Activated CD4-positive, alpha-beta memory T cell treated with anti-CD3 and anti-CD28 coated beads for 36 hours (primary cell): ENCODE data around the gene RBM25. TPM values are rescaled to one million over a fixed set of nuclear protein-coding genes. Genes with fewer than 3 reads are reported as not detected.

Experiments used
- CTCF ChIA-PET: fragments of 350-600 bp; sonication (Branson Sonifier 250); formaldehyde crosslinking; loops from one replicate; lab custom pipeline; 2021; ENCODE audit warnings: antibody characterized with exemption, inconsistent platforms; lab: Charles Lee
- POLR2A ChIA-PET: fragments of 350-600 bp; sonication (Branson Sonifier 250); formaldehyde crosslinking; loops from one replicate; lab custom pipeline; 2021; ENCODE audit warnings: antibody characterized with exemption; lab: Charles Lee
- DNase-seq: peaks from one replicate; pipeline ENCODE4 v3.0.0-alpha.2; 2020
- H3K27ac Mint-ChIP-seq: one replicate; pipeline ENCODE4 v1.8.0; 2021; ENCODE audit warnings: mixed read lengths
- H3K27me3 Mint-ChIP-seq: one replicate; pipeline ENCODE4 v1.8.0; 2021; ENCODE audit warnings: mixed read lengths
- H3K36me3 Mint-ChIP-seq: one replicate; pipeline ENCODE4 v1.8.0; 2021; ENCODE audit warnings: mixed read lengths
- H3K4me1 Mint-ChIP-seq: one replicate; pipeline ENCODE4 v1.8.0; 2021; ENCODE audit warnings: low read depth, mixed read lengths
- H3K4me3 Mint-ChIP-seq: one replicate; pipeline ENCODE4 v1.8.0; 2021; ENCODE audit warnings: mild to moderate bottlenecking, mixed read lengths
- H3K9me3 Mint-ChIP-seq: one replicate; pipeline ENCODE4 v1.8.0; 2021; ENCODE audit warnings: mixed read lengths
- intact Hi-C: fragments of 100-400 bp; cut with micrococcal nuclease; formaldehyde crosslinking; loops from one replicate; pipeline ENCODE4 v1.15.1; 2023
- total RNA-seq, 2 experiments: library from RNA; stranded (reverse); gene quantifications; one replicate each; pipeline ENCODE4 v1.2.3, GENCODE V29; 2021

RBM25 gene
- total RNA-seq, 2 experiments from 2014 or later = 89.6 to 97.9 TPM

DNA sequence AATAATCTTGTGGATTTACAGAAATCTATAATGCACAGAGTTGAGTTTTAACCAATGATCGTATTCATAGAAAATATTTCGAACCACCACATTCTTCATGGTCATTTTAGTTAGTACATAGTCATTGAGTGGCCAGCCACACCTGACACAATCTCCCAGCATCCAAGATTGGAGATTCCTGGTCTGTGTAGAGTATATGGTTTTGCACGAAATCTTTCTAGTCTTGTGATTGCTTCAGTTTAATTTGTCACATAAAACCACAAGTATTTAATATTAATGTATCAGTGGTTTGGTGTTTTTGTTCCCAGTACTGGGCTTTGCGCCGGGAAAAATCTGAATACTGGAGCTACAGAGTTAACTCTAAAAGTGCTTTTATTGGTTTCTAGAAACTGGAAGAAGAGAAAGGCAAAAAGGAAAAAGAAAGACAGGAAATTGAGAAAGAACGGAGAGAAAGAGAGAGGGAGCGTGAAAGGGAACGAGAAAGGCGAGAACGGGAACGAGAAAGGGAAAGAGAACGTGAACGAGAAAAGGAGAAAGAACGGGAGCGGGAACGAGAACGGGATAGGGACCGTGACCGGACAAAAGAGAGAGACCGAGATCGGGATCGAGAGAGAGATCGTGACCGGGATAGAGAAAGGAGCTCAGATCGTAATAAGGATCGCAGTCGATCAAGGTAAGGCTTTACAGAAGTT, 44.6 kb downstream of the RBM25 start:
- no peak overlapping the region for H3K27ac Mint-ChIP-seq
- POLR2A ChIA-PET = no interaction called here
- no peak overlapping the region for H3K4me3 Mint-ChIP-seq
- DNase-seq = no peak
- no peaks in the 10 kb centered on the region for H3K4me1 Mint-ChIP-seq
- H3K9me3 Mint-ChIP-seq = no peaks in the 10 kb centered on the region
- H3K36me3 Mint-ChIP-seq = peaks cover 47% of the 10 kb centered on the region
- CTCF ChIA-PET = no interaction called here
- no peaks in the 10 kb centered on the region for H3K27me3 Mint-ChIP-seq
- intact Hi-C loops = no loop called here

DNA sequence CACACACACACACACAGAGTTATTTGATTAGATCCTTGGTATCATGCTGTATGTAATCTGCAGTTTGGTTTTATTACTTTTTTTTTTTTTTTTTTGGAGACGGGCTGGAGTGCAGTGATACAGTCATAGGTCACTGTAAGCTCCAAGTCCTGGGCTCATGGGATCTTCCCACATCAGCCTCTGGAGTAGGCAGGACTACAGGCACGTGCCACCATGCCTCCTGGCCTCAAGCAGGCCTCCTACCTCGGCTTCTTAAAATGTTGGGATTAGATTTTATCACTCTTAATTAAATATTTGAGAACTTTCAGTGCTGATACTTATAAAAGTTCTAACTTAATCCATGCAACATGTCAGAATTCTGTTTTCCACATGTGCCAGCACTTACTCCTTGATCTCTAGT, 46.7 kb downstream of the RBM25 start:
- CTCF ChIA-PET = interaction anchor here (0.6 to 0.8 kb wide), 2 partner anchors 9 to 367 kb away, joined by 4 read pairs; no protein-coding TSS in a partner anchor
- intact Hi-C loops = no loop called here
- H3K27ac Mint-ChIP-seq = no peak overlapping the region
- H3K27me3 Mint-ChIP-seq = no peaks in the 10 kb centered on the region
- H3K9me3 Mint-ChIP-seq = no peaks in the 10 kb centered on the region
- H3K4me1 Mint-ChIP-seq = no peaks in the 10 kb centered on the region
- peaks cover 48% of the 10 kb centered on the region for H3K36me3 Mint-ChIP-seq
- DNase-seq = no peak
- POLR2A ChIA-PET = no interaction called here
- H3K4me3 Mint-ChIP-seq = no peak overlapping the region

DNA sequence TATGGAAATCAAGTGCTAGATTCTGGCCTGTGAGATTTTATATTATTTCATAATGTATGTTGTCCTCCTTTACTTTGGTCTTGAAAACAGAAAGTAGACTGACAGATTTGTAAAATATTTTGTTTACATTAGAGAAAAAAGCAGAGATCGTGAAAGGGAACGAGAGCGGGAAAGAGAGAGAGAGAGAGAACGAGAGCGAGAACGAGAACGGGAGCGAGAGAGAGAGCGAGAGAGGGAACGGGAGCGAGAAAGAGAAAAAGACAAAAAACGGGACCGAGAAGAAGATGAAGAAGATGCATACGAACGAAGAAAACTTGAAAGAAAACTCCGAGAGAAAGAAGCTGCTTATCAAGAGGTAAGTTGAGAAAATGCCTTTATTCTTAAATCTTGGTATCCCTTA, 47.4 kb downstream of the RBM25 start:
- no peak overlapping the region for H3K27ac Mint-ChIP-seq

DNA sequence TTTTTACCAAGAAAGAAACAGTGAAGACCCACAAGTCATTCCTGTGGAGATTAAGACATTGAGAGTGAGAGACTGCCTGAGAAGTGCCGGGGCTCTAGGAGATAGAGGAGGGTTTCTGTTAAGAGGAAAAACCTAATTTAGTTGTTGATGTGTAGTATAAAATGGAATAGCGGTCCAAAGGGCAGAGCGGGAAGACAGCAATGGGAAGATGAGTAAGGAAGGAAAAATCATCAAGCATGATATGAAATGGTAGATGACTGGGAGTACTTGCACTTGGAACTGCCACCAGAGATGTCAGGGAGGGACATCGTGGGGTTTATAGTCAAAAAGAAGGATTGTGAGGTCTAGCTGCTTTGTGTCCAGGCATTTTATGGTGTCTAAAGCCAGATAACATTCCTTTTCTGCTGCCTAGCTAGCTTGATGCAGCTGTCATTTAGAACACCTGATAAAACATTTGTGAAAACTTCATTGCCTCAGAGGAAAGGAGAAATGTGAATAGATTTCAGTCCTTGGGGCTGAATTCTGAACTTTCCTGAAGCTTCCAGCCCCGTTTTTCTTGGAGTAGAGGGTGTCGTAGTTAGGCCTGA, 57.8 kb downstream of the RBM25 start:
- intact Hi-C loops = no loop called here
- POLR2A ChIA-PET = no interaction called here
- CTCF ChIA-PET = no interaction called here
- H3K27ac Mint-ChIP-seq = peak overlapping the region; percentile 15
- H3K4me3 Mint-ChIP-seq = no peak overlapping the region
- H3K27me3 Mint-ChIP-seq = no peaks in the 10 kb centered on the region
- DNase-seq = no peak
- no peaks in the 10 kb centered on the region for H3K9me3 Mint-ChIP-seq
- H3K36me3 Mint-ChIP-seq = peaks cover 36% of the 10 kb centered on the region
- H3K4me1 Mint-ChIP-seq = peaks cover 9% of the 10 kb centered on the region

More for the DNA sequence above, 47.4 kb downstream of the RBM25 start:
- no peak overlapping the region for H3K4me3 Mint-ChIP-seq
- DNase-seq = no peak
- H3K4me1 Mint-ChIP-seq = no peaks in the 10 kb centered on the region
- no peaks in the 10 kb centered on the region for H3K27me3 Mint-ChIP-seq
- ChIA-PET CTCF (no interaction called here), POLR2A (no interaction called here)
- H3K9me3 Mint-ChIP-seq = no peaks in the 10 kb centered on the region
- intact Hi-C loops = no loop called here
- H3K36me3 Mint-ChIP-seq = peaks cover 45% of the 10 kb centered on the region

DNA sequence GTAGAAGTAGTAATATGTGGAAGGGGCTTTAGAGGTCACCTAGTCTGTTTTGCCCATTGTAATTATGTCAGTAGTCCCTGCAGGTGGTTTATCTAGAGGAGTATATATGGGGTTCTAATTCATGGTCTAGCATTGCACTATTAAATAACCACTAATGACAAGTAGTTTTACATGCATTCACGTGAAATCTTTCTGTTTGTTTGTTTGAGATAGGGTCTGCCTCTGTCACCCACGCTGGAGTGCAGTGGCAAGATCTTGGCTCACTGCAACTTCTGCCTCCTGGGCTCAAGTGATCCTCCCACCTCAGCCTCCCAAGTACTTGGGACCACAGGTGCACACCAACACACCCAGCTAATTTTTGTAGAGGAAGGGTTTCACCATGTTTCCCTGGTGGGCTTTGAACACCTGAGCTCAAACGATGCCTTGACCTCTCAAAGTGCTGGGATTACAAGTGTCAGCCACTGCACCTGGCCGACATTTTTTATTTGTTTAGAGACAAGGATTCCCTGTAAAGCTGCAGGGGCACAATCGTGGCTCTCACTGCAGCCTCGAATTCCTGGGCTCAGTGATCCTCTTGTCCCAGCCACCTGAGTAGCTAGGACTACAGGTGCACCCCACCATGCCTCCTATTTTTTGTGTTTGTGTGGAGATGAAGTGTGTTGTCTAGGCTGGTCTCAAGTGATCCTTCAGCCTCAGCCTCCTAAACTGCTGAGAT, 66.0 kb downstream of the RBM25 start:
- H3K4me1 Mint-ChIP-seq = no peaks in the 10 kb centered on the region
- H3K36me3 Mint-ChIP-seq = peaks cover 20% of the 10 kb centered on the region
- POLR2A ChIA-PET = no interaction called here
- peak overlapping the region; percentile 23 for H3K27ac Mint-ChIP-seq
- H3K4me3 Mint-ChIP-seq = no peak overlapping the region
- H3K27me3 Mint-ChIP-seq = no peaks in the 10 kb centered on the region
- DNase-seq = no peak
- intact Hi-C loops = loop anchor here (5.0 kb wide), 1 partner anchor 612 kb away; no protein-coding TSS in a partner anchor
- CTCF ChIA-PET = interaction anchor here (0.7 to 1.1 kb wide), 2 partner anchors 171 to 347 kb away, joined by 3 to 4 read pairs; no protein-coding TSS in a partner anchor
- no peaks in the 10 kb centered on the region for H3K9me3 Mint-ChIP-seq

DNA sequence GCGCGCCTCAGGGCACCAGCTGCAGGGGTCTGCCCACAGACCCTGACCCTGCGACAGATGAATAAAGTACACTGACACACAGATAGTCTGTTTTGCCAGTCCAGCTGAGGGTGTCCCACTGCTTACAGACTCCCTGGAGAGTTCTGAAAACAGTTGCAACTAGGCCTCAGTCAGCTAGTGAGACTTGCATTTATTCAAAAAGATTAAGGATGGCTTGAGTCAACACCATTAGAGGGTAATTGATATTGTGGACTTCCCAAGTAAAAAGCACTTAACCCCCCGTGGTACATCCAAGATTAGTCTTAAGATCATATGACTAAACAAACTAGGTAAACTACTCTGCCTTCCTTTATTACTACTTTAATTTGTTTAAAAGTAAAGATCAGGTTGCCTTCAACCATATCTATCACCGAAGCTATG, 66.8 kb downstream of the RBM25 start:
- no peak overlapping the region for H3K27ac Mint-ChIP-seq
- ChIA-PET CTCF (no interaction called here), POLR2A (interaction anchor here (1.1 kb wide), 1 partner anchor 67 kb away, joined by 3 read pairs; the partner anchor contains the start of gene RBM25)
- intact Hi-C loops = no loop called here
- H3K4me1 Mint-ChIP-seq = no peaks in the 10 kb centered on the region
- H3K4me3 Mint-ChIP-seq = no peak overlapping the region
- H3K36me3 Mint-ChIP-seq = peaks cover 14% of the 10 kb centered on the region
- no peak for DNase-seq
- H3K27me3 Mint-ChIP-seq = no peaks in the 10 kb centered on the region
- H3K9me3 Mint-ChIP-seq = no peaks in the 10 kb centered on the region

DNA sequence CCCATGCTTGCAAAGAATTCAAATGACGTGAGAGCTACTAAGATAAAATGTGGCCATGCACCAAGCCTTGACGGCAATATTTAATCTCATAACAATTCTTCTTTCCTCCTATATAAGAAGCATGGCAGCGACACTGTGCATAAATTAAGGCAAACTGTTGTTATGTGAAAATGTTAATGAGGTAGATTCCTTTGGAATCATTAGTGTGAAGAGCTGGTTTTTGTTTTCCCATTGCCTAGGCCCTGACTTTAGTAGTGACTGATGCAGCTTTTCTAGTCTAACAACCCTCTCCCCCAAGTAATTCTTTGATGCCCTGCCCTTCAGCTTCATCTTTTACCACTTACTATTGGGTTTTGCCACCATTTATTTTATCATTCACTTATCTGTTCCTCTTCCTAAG, 67.4 kb downstream of the RBM25 start:
- no peak overlapping the region for H3K27ac Mint-ChIP-seq
- intact Hi-C loops = no loop called here
- no peak overlapping the region for H3K4me3 Mint-ChIP-seq
- no peaks in the 10 kb centered on the region for H3K27me3 Mint-ChIP-seq
- ChIA-PET CTCF (no interaction called here), POLR2A (interaction anchor here (1.1 kb wide), 1 partner anchor 67 kb away, joined by 3 read pairs; the partner anchor contains the start of gene RBM25)
- H3K9me3 Mint-ChIP-seq = no peaks in the 10 kb centered on the region
- peaks cover 12% of the 10 kb centered on the region for H3K36me3 Mint-ChIP-seq
- H3K4me1 Mint-ChIP-seq = no peaks in the 10 kb centered on the region
- no peak for DNase-seq

DNA sequence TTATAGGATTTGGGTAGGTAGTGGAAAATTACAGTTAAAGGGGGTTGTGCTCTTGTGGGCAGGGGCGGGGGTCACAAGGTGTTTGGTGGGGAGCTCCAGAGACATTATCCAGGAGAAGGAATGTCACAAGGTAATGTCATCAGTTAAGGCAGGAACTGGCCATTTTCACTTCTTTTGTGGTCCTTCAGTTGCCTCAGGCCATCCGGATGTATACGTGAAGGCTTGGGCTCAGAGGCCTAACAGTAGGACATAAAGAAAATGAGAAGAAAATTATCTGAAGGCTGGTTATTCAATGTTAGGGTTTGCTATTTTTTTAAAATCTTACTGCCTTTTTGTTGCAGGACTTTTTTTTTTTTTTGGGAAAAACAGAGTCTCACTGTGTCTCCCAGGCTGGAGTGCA, 75.5 kb downstream of the RBM25 start:
- Mint-ChIP-seq H3K4me1 (peaks cover 14% of the 10 kb centered on the region), H3K27ac (no peak overlapping the region), H3K36me3 (peaks cover 5% of the 10 kb centered on the region), H3K4me3 (no peak overlapping the region), H3K9me3 (peaks cover 10% of the 10 kb centered on the region), H3K27me3 (no peaks in the 10 kb centered on the region)
- CTCF ChIA-PET = no interaction called here
- no peak for DNase-seq
- POLR2A ChIA-PET = no interaction called here
- intact Hi-C loops = no loop called here

DNA sequence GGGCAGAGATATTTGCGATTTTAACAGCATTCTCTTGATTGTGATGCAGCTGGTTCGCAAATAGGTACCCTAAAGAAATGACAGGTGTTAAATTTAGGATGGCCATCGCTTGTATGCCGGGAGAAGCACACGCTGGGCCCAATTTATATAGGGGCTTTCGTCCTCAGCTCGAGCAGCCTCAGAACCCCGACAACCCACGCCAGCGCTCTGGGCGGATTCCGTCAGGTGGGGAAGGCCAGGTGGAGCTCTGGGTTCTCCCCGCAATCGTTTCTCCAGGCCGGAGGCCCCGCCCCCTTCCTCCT, 77.7 kb downstream of the RBM25 start:
- Mint-ChIP-seq H3K9me3 (peaks cover 10% of the 10 kb centered on the region), H3K4me1 (peaks cover 21% of the 10 kb centered on the region), H3K27ac (peak overlapping the region; percentile 97), H3K36me3 (peaks cover 5% of the 10 kb centered on the region), H3K4me3 (peak overlapping the region; percentile 93), H3K27me3 (no peaks in the 10 kb centered on the region)
- intact Hi-C loops = loop anchor here (1.0 kb wide), 2 partner anchors 109 to 814 kb away; partner anchors contain the start of genes COQ6, FAM161B and ZFYVE1
- no peak for DNase-seq
- POLR2A ChIA-PET = interaction anchor here (1.2 to 1.8 kb wide), 5 partner anchors 74 to 355 kb away, joined by 4 to 15 read pairs (median 5); partner anchors contain the start of genes NUMB, RBM25 and RIOX1
- CTCF ChIA-PET = interaction anchor here (0.6 kb wide), 1 partner anchor 593 kb away, joined by 3 read pairs; no protein-coding TSS in a partner anchor

DNA sequence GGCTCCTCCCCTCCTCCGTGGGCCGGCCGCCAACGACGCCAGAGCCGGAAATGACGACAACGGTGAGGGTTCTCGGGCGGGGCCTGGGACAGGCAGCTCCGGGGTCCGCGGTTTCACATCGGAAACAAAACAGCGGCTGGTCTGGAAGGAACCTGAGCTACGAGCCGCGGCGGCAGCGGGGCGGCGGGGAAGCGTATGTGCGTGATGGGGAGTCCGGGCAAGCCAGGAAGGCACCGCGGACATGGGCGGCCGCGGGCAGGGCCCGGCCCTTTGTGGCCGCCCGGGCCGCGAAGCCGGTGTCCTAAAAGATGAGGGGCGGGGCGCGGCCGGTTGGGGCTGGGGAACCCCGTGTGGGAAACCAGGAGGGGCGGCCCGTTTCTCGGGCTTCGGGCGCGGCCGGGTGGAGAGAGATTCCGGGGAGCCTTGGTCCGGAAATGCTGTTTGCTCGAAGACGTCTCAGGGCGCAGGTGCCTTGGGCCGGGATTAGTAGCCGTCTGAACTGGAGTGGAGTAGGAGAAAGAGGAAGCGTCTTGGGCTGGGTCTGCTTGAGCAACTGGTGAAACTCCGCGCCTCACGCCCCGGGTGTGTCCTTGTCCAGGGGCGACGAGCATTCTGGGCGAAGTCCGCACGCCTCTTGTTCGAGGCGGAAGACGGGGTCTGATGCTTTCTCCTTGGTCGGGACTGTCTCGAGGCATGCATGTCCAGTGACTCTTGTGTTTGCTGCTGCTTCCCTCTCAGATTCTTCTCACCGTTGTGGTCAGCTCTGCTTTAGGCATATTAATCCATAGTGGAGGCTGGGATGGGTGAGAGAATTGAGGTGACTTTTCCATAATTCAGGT, 78.3 kb downstream of the RBM25 start, which contains the start of gene PSEN1:
Gene PSEN1, plus strand, starts transcription at position 121 of the 839 bp plus-strand sequence. CDS start 11,513 bp downstream, outside the sequence.
- H3K4me3 Mint-ChIP-seq = peak within 1 kb of the TSS; percentile 93
- POLR2A ChIA-PET = interaction anchor here (0.9 to 1.8 kb wide), 6 partner anchors 74 to 509 kb away, joined by 3 to 15 read pairs (median 4); partner anchors contain the start of genes NUMB, RBM25 and RIOX1
- no peaks in the 10 kb centered on the region for H3K27me3 Mint-ChIP-seq
- CTCF ChIA-PET = interaction anchor here (0.6 kb wide), 1 partner anchor 592 kb away, joined by 3 read pairs; no protein-coding TSS in a partner anchor
- peaks cover 5% of the 10 kb centered on the region for H3K36me3 Mint-ChIP-seq
- intact Hi-C loops = loop anchor here (1.0 kb wide), 3 partner anchors 78 to 814 kb away; partner anchors contain the start of genes COQ6, FAM161B, RBM25 and ZFYVE1
- peaks cover 25% of the 10 kb centered on the region for H3K4me1 Mint-ChIP-seq
- DNase-seq = peak; percentile 98
- H3K9me3 Mint-ChIP-seq = peaks cover 10% of the 10 kb centered on the region
- peak within 1 kb of the TSS; percentile 97 for H3K27ac Mint-ChIP-seq

DNA sequence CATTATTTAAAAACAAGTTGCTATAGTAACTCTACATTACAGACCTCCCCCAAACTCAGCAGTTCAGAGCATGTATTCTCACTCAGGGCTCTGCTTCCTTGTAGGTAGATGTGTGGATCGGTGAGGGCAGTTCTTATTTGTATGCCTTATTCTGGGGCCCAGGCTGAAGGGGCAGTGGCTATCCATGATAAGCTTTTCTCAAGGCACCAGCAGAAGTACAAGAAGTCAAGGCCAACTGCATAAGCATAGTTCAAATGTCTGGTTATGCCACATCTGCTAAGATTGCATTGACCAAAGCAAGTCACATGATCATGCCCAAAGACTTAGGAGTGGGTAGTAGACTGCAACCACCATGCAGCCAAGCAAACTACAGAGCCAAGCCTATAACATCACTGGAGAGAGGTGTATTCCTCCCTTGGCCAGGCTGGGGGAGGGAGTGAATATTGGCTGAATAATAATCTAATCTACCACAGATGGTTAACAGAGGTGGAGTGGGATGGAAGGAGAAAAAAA, 82.5 kb downstream of the RBM25 start:
- no peaks in the 10 kb centered on the region for H3K9me3 Mint-ChIP-seq
- POLR2A ChIA-PET = no interaction called here
- no peak for DNase-seq
- H3K27me3 Mint-ChIP-seq = no peaks in the 10 kb centered on the region
- peaks cover 5% of the 10 kb centered on the region for H3K36me3 Mint-ChIP-seq
- H3K4me1 Mint-ChIP-seq = peaks cover 38% of the 10 kb centered on the region
- H3K4me3 Mint-ChIP-seq = no peak overlapping the region
- H3K27ac Mint-ChIP-seq = no peak overlapping the region
- intact Hi-C loops = no loop called here
- CTCF ChIA-PET = no interaction called here
